HepG2 (cell line): ENCODE data around the gene AKAP10. TPM values are rescaled to one million over a fixed set of nuclear protein-coding genes. Genes with fewer than 3 reads are reported as not detected.
A peak's percentile ranks its signal among the peaks of the same experiment; 100 is the strongest.

Source experiments
- ARID3A ChIP-seq: IDR thresholded peaks from 2 replicates; pipeline ENCODE4 v1.6.1; 2012; ENCODE audit warnings: low read depth, low read length, improper control_type of control experiment
- CEBPG ChIP-seq: IDR thresholded peaks from 2 replicates; pipeline ENCODE4 v1.6.1; 2016
- GATAD2A ChIP-seq: IDR thresholded peaks from 2 replicates; pipeline ENCODE4 v1.6.1; 2016
- KDM2A ChIP-seq: sonication (generic); formaldehyde crosslinking; IDR thresholded peaks from 2 replicates; pipeline ENCODE4 v1.4.0; 2020; ENCODE audit warnings: low read depth, missing genetic modification reagents, borderline replicate concordance
- KLF6 ChIP-seq: IDR thresholded peaks from 2 replicates; pipeline ENCODE4 v1.8.0; 2016; ENCODE audit warnings: missing biosample characterization, missing genetic modification reagents
- NFRKB ChIP-seq: fragments of 450-650 bp; IDR thresholded peaks from 2 replicates; pipeline ENCODE4 v1.6.1; 2017
- RARG ChIP-seq: sonication (generic); formaldehyde crosslinking; IDR thresholded peaks from 2 replicates; pipeline ENCODE4 v1.4.0; 2020; ENCODE audit warnings: low read depth, mild to moderate bottlenecking, missing genetic modification reagents
- SMC3 ChIP-seq: IDR thresholded peaks from 2 replicates; pipeline ENCODE4 v1.6.1; 2011; ENCODE audit warnings: low read length, improper control_type of control experiment
- ZBTB49 ChIP-seq: sonication (generic); formaldehyde crosslinking; IDR thresholded peaks from 2 replicates; pipeline ENCODE4 v1.4.0; 2020; ENCODE audit warnings: missing genetic modification reagents, borderline replicate concordance
- ZNF142 ChIP-seq: sonication (generic); formaldehyde crosslinking; IDR thresholded peaks from 2 replicates; pipeline ENCODE4 v1.4.0; 2020; ENCODE audit warnings: missing genetic modification reagents
- ZNF432 ChIP-seq: sonication (generic); formaldehyde crosslinking; IDR thresholded peaks from 2 replicates; pipeline ENCODE4 v1.5.0; 2020; ENCODE audit warnings: missing genetic modification reagents, mild to moderate bottlenecking, borderline replicate concordance
- polyA plus RNA-seq, 8 experiments: library from polyadenylated mRNA; depleted of rRNA in 3 of 8; stranded (reverse) in 7 of 8; unstranded in 1 of 8; fragments of >200 nt; fragmentation: Illumina TruSeq in 4 of 8; extraction: Trizol in 4 of 8; gene quantifications; 2 replicates each; pipeline versions ENCODE4 v1.2.1 to v1.2.3, GENCODE V29; 2011 to 2016; ENCODE audit warnings: low read depth in 4 of 8, missing spikeins in 1 of 8, mixed read lengths in 1 of 8; ENCODE audit not compliant: insufficient read depth in 1 of 8
- total RNA-seq, 5 experiments: library from RNA; depleted of rRNA; stranded (reverse); fragments of >200 nt; fragmentation: Illumina TruSeq; extraction: Trizol; gene quantifications; 2 replicates each; pipeline ENCODE4 v1.2.3, GENCODE V29; 2016; ENCODE audit warnings: low read depth in 1 of 5
- TF ChIP-seq, protein P1 (sequence below): sonication (generic); formaldehyde crosslinking; IDR thresholded peaks from 2 replicates; pipeline ENCODE4 v1.5.1; 2020; ENCODE audit warnings: mild to moderate bottlenecking, missing genetic modification reagents, moderate library complexity

The AKAP10 gene
- total and polyA plus RNA-seq, 2 of the 13 experiments (the other 11 are each of a cell fraction or from before 2014, with no cell fraction given): 17.6 to 21.7 TPM

DNA sequence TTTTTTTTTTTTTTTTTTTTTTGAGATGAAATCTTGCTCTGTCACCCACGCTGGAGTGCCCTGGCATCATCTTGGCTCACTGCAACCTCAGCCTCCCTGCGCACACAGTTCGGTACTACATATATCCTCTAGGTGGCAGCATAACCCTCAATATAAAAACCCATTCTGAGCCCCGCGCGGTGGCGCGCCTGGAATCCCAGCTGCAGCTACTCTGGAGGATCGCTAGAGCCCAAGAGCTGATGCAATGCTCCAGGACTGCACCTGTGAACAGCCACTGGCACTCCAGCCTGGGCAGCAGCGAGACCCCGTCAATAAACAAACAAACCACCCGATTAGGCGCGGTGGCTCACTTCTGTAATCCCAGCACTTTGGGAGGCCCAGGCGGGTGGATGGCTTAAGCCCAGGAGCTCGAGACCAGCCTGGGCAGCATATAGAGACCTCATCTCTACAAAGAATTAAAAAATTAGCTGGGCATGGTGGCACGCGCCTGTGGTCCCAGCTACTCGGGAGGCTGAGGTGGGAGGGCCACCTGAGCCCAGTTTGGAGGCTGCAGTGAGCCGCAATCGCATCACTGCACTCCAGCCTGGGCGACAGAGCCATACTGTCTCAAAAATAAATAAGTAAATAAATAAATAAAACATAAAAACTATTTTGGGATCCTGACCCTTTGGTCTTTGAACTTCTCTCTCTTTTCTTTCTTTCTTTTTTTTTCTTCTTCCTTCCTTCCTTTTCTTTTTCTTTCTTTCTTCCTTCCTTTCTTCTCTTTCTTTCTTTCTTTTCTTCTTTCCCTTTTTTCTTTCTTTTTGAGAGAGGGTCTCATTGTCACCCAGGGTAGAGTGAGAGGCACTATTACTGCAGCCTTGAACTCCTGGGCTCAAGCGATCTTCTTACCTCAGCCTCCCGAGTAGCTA lies 15.4 kb upstream of the AKAP10 start (continued):
- no peak for TF ChIP-seq ZBTB49 (CRISPR knock-in tag)
- 0 out of 2 replicates have a peak, but pooled peaks have one; percentile 37 for TF ChIP-seq ZNF142 (CRISPR knock-in tag)
- TF ChIP-seq, protein P1, sequence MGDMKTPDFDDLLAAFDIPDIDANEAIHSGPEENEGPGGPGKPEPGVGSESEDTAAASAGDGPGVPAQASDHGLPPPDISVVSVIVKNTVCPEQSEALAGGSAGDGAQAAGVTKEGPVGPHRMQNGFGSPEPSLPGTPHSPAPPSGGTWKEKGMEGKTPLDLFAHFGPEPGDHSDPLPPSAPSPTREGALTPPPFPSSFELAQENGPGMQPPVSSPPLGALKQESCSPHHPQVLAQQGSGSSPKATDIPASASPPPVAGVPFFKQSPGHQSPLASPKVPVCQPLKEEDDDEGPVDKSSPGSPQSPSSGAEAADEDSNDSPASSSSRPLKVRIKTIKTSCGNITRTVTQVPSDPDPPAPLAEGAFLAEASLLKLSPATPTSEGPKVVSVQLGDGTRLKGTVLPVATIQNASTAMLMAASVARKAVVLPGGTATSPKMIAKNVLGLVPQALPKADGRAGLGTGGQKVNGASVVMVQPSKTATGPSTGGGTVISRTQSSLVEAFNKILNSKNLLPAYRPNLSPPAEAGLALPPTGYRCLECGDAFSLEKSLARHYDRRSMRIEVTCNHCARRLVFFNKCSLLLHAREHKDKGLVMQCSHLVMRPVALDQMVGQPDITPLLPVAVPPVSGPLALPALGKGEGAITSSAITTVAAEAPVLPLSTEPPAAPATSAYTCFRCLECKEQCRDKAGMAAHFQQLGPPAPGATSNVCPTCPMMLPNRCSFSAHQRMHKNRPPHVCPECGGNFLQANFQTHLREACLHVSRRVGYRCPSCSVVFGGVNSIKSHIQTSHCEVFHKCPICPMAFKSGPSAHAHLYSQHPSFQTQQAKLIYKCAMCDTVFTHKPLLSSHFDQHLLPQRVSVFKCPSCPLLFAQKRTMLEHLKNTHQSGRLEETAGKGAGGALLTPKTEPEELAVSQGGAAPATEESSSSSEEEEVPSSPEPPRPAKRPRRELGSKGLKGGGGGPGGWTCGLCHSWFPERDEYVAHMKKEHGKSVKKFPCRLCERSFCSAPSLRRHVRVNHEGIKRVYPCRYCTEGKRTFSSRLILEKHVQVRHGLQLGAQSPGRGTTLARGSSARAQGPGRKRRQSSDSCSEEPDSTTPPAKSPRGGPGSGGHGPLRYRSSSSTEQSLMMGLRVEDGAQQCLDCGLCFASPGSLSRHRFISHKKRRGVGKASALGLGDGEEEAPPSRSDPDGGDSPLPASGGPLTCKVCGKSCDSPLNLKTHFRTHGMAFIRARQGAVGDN (CRISPR knock-in tag): peak; percentile 41
- TF ChIP-seq NFRKB: no peak
- TF ChIP-seq KDM2A (CRISPR knock-in tag): peak; percentile 72; the same call in 1 of the 2 replicates
- peak; percentile 59; the same call in 1 of the 2 replicates for TF ChIP-seq SMC3
- TF ChIP-seq GATAD2A: peak; percentile 63
- peak; percentile 95 for TF ChIP-seq CEBPG (CRISPR knock-in tag)
- 0 out of 2 replicates have a peak, but pooled peaks have one; percentile 35 for TF ChIP-seq KLF6
- TF ChIP-seq ARID3A: peak; percentile 34; the same call in 1 of the 2 replicates
- no peak for TF ChIP-seq RARG (CRISPR knock-in tag)
- no peak for TF ChIP-seq ZNF432 (CRISPR knock-in tag)
